RPMI7951 (cell line): Measurements from ENCODE around the gene NEURL2. TPM values are rescaled to one million over a fixed set of nuclear protein-coding genes. Genes with fewer than 3 reads are reported as not detected.

Experiments
- DNase-seq: peaks from one replicate; pipeline ENCODE4 v3.0.0-alpha.2; 2012; ENCODE audit warnings: low read depth
- total RNA-seq: library from RNA; depleted of rRNA; stranded (reverse); fragments of >200 nt; shearing (Covaris generic); gene quantifications from 2 replicates; pipeline ENCODE4 v1.2.3, GENCODE V29; 2014

The NEURL2 gene
- total RNA-seq, 1 experiment from 2014 or later, result 3.0 TPM

- DNase-seq, result no peak
Observed at GRCh38 chr20:45920462-45921336, 29.7 kb upstream of the NEURL2 start.

GRCh38 chr20:45919542-45920399 is 28.8 kb upstream of the NEURL2 start:
- DNase-seq, result peak; percentile 39

- DNase-seq, result no peak
Observed at GRCh38 chr20:45918779-45919537, 27.9 kb upstream of the NEURL2 start.

- DNase-seq, result no peak
Observed at GRCh38 chr20:45918182-45918737, 27.3 kb upstream of the NEURL2 start.

- no peak for DNase-seq
Observed at GRCh38 chr20:45917790-45918141, 26.8 kb upstream of the NEURL2 start.

- DNase-seq, result no peak
Observed at GRCh38 chr20:45913116-45913515, 22.1 kb upstream of the NEURL2 start.

GRCh38 chr20:45912344-45912682 is 21.3 kb upstream of the NEURL2 start:
- no peak for DNase-seq

- peak; percentile 80 for DNase-seq
Observed at GRCh38 chr20:45911486-45912343, 20.7 kb upstream of the NEURL2 start, which contains the start of gene PLTP. TSS of gene PLTP (minus strand) at chr20:45912155. CDS start at chr20:45911452, 703 bp downstream.

GRCh38 chr20:45910670-45911485 is 19.9 kb upstream of the NEURL2 start:
- peak; percentile 100 for DNase-seq

GRCh38 chr20:45909817-45910669 is 19.0 kb upstream of the NEURL2 start:
- DNase-seq, result no peak

- no peak for DNase-seq
Observed at GRCh38 chr20:45909336-45909808, 18.4 kb upstream of the NEURL2 start.

- no peak for DNase-seq
Observed at GRCh38 chr20:45908084-45908483, 17.1 kb upstream of the NEURL2 start.

GRCh38 chr20:45907219-45907948 is 16.4 kb upstream of the NEURL2 start:
- no peak for DNase-seq

- DNase-seq, result peak; percentile 94
Observed at GRCh38 chr20:45905505-45906079, 14.6 kb upstream of the NEURL2 start.

- DNase-seq, result no peak
Observed at GRCh38 chr20:45904583-45905504, 13.8 kb upstream of the NEURL2 start.

- DNase-seq, result no peak
Observed at GRCh38 chr20:45902199-45902701, 11.2 kb upstream of the NEURL2 start.
